NB4 (cell line): ENCODE data around the gene CALY.
A peak's percentile ranks its signal among the peaks of the same experiment; 100 is the strongest.

ENCODE experiments used
- DNase-seq: peaks from one replicate; pipeline ENCODE4 v3.0.0; 2010; ENCODE audit warnings: low read depth
- H3K4me3 ChIP-seq: one replicate; pipeline ENCODE4 v1.5.1; 2011; ENCODE audit warnings: mild to moderate bottlenecking, low read depth, low read length, moderate library complexity
- CTCF ChIP-seq: IDR thresholded peaks from one replicate; pipeline ENCODE4 v1.5.1; 2012; ENCODE audit warnings: low read depth, low read length
- MAX ChIP-seq: IDR thresholded peaks from 2 replicates; pipeline ENCODE4 v1.6.1; 2011; ENCODE audit warnings: low read depth, low read length
- MYC ChIP-seq: IDR thresholded peaks from 2 replicates; pipeline ENCODE4 v1.6.1; 2011; ENCODE audit warnings: low read depth, low read length
- POLR2A ChIP-seq: IDR thresholded peaks from 2 replicates; pipeline ENCODE4 v1.6.1; 2011; ENCODE audit warnings: mild to moderate bottlenecking; ENCODE audit not compliant: insufficient read length; ENCODE audit errors: extremely low read depth

Gene CALY

GRCh38 chr10:133311570-133311969 lies 25.1 kb downstream of the CALY start:
- H3K4me3 ChIP-seq: no peak overlapping the region
- DNase-seq: no peak
- TF ChIP-seq CTCF (no peak), MAX (no peak), POLR2A (no peak), MYC (no peak)

DNA sequence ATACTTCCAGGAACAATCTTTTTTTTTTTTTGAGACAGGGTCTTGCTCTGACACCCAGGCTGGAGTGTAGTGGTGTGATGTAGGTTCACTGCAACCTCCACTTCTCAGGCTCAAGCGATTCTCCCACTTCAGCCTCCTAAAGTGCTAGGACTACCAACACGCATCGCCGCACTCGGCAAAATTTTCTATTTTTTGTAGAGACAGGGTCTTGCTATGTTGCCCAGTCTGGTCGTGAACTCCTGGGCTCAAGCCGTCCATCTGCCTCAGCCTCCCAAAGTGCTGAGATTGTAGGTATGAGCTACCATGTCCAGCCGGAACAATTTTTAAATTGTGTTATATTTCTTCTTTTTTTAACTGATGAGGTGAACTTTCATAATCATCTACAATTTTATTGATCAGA lies 25.9 kb downstream of the CALY start:
- TF ChIP-seq POLR2A (no peak), MAX (no peak), CTCF (no peak), MYC (no peak)
- DNase-seq: no peak
- H3K4me3 ChIP-seq: no peak overlapping the region

GRCh38 chr10:133310399-133310755 lies 26.3 kb downstream of the CALY start:
- TF ChIP-seq MAX (no peak), CTCF (no peak), POLR2A (no peak), MYC (no peak)
- DNase-seq: no peak
- no peak overlapping the region for H3K4me3 ChIP-seq

DNA sequence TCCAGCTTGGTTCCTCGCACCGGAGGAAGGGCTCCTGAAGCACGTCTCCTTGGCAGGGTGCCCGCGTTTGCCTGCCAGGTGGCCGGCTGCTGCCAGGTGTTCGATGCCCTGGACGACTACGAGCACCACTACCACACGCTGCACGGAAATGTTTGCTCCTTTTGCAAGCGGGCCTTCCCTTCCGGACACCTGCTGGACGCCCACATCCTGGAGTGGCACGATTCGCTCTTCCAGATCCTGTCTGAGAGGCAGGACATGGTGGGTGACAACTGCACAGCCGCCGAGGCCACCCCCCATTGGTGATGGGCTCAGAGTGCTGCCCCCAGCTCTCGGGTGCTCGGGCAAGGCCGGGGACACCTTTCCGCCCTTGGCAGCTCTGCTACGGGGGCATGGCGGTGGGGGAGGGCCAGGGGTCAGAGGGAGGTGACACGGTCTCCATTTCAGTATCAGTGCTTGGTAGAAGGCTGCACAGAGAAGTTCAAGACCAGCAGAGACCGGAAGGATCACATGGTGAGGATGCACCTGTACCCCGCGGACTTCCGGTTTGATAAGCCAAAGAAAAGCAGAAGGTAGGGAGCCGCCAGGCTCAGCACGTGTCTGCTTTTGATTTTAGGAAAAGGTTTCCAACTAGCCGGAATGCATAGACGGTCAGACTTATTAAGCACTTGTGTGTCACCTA lies 26.8 kb downstream of the CALY start:
- no peak for TF ChIP-seq MYC
- peak overlapping the region; percentile 37 for H3K4me3 ChIP-seq
- no peak for DNase-seq

GRCh38 chr10:133309100-133309719 lies 27.5 kb downstream of the CALY start:
- TF ChIP-seq MYC: peak; percentile 7; the same call in 1 of the 2 replicates
- no peak for TF ChIP-seq POLR2A
- peak; percentile 41 for TF ChIP-seq MAX
- TF ChIP-seq CTCF: no peak
- peak; percentile 91 for DNase-seq
- H3K4me3 ChIP-seq: peak overlapping the region; percentile 61

DNA sequence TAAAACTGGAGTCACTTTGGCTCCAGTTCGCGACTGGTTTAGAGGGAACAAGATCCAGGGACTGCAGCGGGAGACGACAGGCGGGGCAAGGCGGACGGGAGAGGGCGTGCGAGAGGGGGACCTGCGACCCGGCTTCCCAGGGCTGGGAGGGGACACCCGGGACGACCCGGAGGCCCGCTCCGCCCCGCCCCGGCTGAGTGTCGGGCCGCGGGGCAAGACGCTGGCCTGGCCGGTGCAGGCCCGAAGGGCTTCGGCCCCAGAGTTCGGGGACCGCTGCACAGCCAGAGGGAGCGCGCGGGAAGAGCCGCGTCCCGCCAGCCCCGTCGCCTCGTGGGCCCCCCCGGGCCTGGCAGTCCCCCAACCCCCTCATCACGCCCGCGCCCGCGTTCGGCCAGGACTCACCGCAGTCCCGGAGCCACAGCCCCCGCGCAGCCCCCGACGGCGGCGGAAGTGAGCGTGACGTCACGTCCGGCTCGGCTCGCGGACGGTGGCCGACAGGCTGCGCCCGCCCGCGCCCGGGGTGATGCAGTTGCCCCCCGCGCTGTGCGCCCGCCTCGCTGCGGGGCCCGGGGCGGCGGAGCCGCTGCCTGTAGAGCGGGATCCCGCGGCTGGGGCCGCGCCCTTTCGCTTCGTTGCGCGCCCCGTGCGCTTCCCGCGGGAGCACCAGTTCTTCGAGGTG lies 28.1 kb downstream of the CALY start, which contains the start of the genes TUBGCP2 and ZNF511:
TSS of gene TUBGCP2 (minus strand) at position 452 of the 679 bp plus-strand sequence. CDS start 5,931 bp downstream, outside the sequence.
TSS of gene ZNF511 (plus strand) at position 494 of the 679 bp plus-strand sequence. CDS start at position 524, 30 bp downstream.
- DNase-seq: peak; percentile 90
- peak within 1 kb of the TSS; percentile 93 for H3K4me3 ChIP-seq
- TF ChIP-seq MAX: no peak
- peak; percentile 46; the same call in 1 of the 2 replicates for TF ChIP-seq MYC
- peak; percentile 79 for TF ChIP-seq POLR2A
- TF ChIP-seq CTCF: peak; percentile 21
